Mononuclear cell (primary cell): ENCODE data around the gene OR56A5. TPM values are rescaled to one million over a fixed set of nuclear protein-coding genes. Genes with fewer than 3 reads are reported as not detected.
"Not testable (repeated sequence)": the region's sequence is repeated elsewhere in the genome, so short reads cannot be mapped to it uniquely, and the experiment has no call there.

Experiments used
- H3K27me3 ChIP-seq: 2 replicates; pipeline ENCODE4 v1.6.0; 2011; ENCODE audit warnings: low read length, control low read depth; ENCODE audit not compliant: insufficient read depth
- H3K4me1 ChIP-seq: 2 replicates; pipeline ENCODE4 v1.5.1; 2011; ENCODE audit warnings: mild to moderate bottlenecking, low read length, control low read depth; ENCODE audit not compliant: insufficient read depth
- H3K4me3 ChIP-seq: 2 replicates; pipeline ENCODE4 v1.5.1; 2011; ENCODE audit warnings: mild to moderate bottlenecking, low read length, moderate library complexity
- H3K9me3 ChIP-seq: 2 replicates; pipeline ENCODE4 v1.5.1; 2011; ENCODE audit warnings: low read depth, mild to moderate bottlenecking, control low read depth, low read length
- total RNA-seq: library from RNA; depleted of rRNA; stranded (reverse); fragments of >200 nt; gene quantifications from one replicate; pipeline ENCODE4 v1.2.3, GENCODE V29; 2012

Gene OR56A5
- total RNA-seq, 1 donor: not detected

DNA sequence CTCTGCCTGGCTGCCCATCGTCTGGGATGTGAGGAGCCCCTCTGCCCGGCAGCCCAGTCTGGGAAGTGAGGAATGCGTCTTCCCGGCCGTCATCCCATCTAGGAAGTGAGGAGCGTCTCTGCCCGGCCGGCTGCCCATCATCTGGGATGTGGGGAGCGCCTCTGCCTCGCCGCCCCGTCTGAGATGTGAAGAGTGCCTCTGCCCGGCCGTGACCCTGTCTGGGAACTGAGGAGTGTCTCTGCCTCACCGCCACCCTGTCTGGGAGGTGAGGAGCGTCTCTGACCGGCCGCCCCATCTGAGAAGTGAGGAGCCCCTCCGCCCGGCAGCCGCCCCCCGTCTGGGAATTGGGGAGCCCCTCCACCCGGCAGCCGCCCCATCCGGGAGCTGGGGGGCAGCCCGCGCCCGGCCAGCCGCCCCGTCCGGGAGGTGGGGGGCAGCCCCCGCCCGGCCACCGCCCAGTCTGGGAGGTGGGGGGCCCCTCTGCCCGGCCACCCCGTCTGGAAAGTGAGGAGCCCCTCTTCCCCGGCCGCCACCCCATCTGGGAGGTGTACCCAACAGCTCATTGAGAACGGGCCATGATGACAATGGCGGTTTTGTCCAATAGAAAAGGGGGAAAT, 7.5 kb downstream of the OR56A5 start:
- H3K9me3 ChIP-seq: peaks cover 13% of the 10 kb centered on the region
- not testable (repeated sequence) for H3K4me1 ChIP-seq, H3K4me3 ChIP-seq

GRCh38 chr11:5955586-5955985, 12.7 kb downstream of the OR56A5 start:
- H3K4me3 ChIP-seq: no peak overlapping the region
- no peaks in the 10 kb centered on the region for H3K4me1 ChIP-seq
- H3K9me3 ChIP-seq: no peaks in the 10 kb centered on the region
- no peaks in the 10 kb centered on the region for H3K27me3 ChIP-seq

More for the DNA sequence above, 7.5 kb downstream of the OR56A5 start:
- not testable (repeated sequence) for H3K27me3 ChIP-seq

DNA sequence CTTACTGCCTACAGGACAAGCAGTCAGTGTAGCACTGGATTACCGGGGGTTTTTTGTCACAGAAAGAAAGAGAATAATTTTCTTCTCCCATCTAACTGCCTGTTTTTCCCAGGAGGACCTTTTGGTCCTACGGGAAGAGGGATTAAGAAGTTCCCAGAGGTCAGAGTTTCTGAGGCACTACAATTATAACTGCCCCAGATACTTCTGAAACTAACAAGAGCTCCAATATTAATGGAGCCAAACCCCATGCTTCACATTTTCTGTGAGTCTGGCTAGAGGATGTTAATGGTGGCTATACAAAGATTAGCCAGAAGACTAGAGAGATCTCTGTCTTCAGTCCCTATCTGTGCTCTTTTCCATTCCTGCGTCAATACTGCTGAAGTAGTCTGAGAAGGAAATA, 26.3 kb downstream of the OR56A5 start, which contains the start of gene OR56A3:
TSS of gene OR56A3 (plus strand) at position 301 of the 400 bp plus-strand sequence. CDS start 5,096 bp downstream, outside the sequence.
- Histone ChIP-seq H3K4me3 (no peak within 1 kb of the TSS), H3K27me3 (peaks cover 4% of the 10 kb centered on the region), H3K9me3 (no peaks in the 10 kb centered on the region)

DNA sequence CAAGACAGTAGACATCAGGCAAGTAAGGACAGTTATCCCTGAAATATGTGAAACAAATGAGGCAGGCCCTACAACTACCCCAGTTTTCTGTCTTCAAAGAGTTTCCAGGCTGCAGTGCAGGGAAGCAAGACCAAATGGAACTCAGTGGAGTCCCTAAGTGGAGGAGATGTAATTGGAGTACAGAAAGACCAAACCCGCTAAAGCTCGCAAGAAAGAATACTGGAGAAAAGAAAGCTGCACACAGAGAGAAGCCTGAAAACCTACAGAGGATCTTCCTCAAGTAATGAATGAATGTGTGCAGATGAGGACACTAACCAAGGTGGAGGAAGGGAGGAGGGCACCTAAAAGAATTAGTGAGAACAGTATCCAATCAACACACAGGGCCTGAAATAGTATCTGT, 27.5 kb downstream of the OR56A5 start:
- Histone ChIP-seq H3K27me3 (peaks cover 4% of the 10 kb centered on the region), H3K4me3 (no peak overlapping the region), H3K4me1 (no peaks in the 10 kb centered on the region), H3K9me3 (no peaks in the 10 kb centered on the region)

More for the DNA sequence above, 26.3 kb downstream of the OR56A5 start, which contains the start of gene OR56A3:
- H3K4me1 ChIP-seq: no peaks in the 10 kb centered on the region

DNA sequence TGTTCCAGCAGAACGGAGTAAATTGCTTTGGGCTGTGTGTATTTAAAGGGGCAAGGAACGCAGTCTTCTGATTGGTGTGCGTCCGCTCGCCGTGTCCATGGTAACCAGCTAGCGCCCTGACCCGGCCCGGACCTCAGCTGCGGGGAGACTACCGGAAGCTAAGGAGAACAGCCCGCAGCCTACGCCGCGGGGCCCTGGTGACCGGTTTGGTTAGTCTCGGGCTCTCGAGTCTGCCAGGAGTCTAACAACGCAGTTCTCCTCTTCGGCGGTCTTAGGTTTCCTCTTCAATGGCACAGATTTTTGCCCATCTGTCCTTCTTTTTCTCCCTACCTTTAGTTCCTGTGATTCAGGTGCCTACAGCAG, 29.7 kb downstream of the OR56A5 start:
- H3K27me3 ChIP-seq: peaks cover 4% of the 10 kb centered on the region
- no peak overlapping the region for H3K4me3 ChIP-seq
- no peaks in the 10 kb centered on the region for H3K4me1 ChIP-seq
- H3K9me3 ChIP-seq: no peaks in the 10 kb centered on the region

DNA sequence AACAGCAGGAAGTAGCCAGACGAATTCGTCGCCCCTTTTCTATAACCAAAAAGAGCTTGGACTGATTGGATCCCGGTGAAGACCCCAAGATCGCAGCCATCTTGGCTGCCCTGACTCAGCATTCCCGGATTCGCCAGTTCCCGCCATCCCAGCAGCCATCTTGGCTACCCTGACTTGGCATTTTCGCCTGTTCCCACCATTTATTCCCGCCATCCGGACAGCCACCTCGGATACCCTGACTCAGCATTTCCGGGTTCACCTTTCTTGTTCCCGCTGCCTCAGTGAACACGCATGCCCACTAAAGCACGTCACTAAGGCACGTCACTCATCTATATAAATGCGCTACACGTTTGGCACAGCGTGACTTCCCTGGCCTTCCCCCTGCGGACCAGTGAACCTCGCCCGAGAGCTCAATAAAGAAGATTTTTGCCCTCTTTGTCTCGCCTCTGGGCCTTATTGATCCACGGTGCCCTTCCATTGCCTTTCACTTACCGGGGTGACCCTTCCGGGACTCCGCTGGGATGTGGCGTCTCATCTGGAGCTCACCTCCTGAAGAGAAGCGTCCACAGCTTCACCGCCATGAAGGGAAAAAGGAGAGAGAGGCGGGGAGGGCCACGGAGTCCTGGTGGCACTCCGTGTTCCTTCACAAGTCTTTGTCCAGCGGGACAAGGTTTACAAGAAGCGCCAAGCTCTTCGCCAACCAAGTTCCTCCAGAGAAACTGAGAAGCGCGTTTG, 30.3 kb downstream of the OR56A5 start:
- Histone ChIP-seq H3K4me1 (no peaks in the 10 kb centered on the region), H3K4me3 (no peak overlapping the region), H3K27me3 (peaks cover 4% of the 10 kb centered on the region), H3K9me3 (no peaks in the 10 kb centered on the region)

- Histone ChIP-seq H3K4me3 (no peak overlapping the region), H3K4me1 (no peaks in the 10 kb centered on the region), H3K27me3 (no peaks in the 10 kb centered on the region), H3K9me3 (no peaks in the 10 kb centered on the region)
Measured at GRCh38 chr11:5933116-5933515, 35.2 kb downstream of the OR56A5 start.

- no peaks in the 10 kb centered on the region for H3K27me3 ChIP-seq
- no peaks in the 10 kb centered on the region for H3K9me3 ChIP-seq
- H3K4me1 ChIP-seq: no peaks in the 10 kb centered on the region
Measured at GRCh38 chr11:5932671-5933070, 35.6 kb downstream of the OR56A5 start.

DNA sequence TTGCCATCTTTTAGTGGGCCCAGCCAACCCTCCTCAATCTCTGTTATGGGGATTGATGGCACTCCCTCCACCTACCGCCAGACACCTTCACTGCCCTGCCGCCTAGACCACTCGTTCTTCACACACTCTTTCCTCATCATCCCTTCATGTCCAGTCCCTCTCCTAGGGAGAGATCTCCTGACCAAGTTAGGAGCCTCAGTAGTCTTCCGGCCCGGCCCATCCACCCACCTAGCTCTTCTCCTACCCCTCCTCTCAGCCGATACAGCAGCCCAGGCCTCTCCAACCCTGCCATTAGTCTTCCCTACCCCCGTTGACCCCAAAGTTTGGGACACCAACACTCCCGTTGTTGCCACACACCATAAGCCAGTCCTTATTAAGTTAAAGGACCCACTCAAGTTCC, 37.2 kb downstream of the OR56A5 start:
- no peaks in the 10 kb centered on the region for H3K4me1 ChIP-seq
- H3K27me3 ChIP-seq: no peaks in the 10 kb centered on the region
- no peak overlapping the region for H3K4me3 ChIP-seq
- H3K9me3 ChIP-seq: no peaks in the 10 kb centered on the region

More at GRCh38 chr11:5932671-5933070, 35.6 kb downstream of the OR56A5 start:
- H3K4me3 ChIP-seq: no peak overlapping the region

DNA sequence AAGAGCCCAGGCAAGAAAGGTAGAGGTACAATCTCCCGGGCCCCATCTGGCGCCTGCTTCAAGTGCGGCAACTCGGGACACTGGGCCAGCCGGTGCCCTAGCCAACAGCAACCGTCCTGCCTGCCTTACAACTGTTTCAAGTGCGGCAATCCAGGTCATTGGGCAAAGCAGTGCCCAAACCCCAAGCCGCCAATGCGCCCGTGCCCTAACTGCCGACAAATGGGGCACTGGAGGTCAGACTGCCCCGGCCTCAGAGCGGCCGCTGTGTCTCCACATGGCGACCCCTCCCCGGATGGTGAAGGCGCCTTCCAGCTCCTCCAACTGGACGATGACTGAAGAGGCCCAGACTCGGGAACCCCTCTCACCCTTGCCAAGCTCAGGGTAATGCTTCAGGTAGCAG, 37.7 kb downstream of the OR56A5 start:
- Histone ChIP-seq H3K27me3 (no peaks in the 10 kb centered on the region), H3K9me3 (no peaks in the 10 kb centered on the region), H3K4me1 (no peaks in the 10 kb centered on the region), H3K4me3 (no peak overlapping the region)

GRCh38 chr11:5929571-5930368, 38.5 kb downstream of the OR56A5 start:
- H3K4me3 ChIP-seq: no peak overlapping the region
- no peaks in the 10 kb centered on the region for H3K4me1 ChIP-seq
- H3K9me3 ChIP-seq: no peaks in the 10 kb centered on the region
- H3K27me3 ChIP-seq: no peaks in the 10 kb centered on the region

- Histone ChIP-seq H3K4me3 (no peak overlapping the region), H3K27me3 (no peaks in the 10 kb centered on the region), H3K4me1 (no peaks in the 10 kb centered on the region), H3K9me3 (no peaks in the 10 kb centered on the region)
Measured at GRCh38 chr11:5928811-5929210, 39.5 kb downstream of the OR56A5 start.

- no peak overlapping the region for H3K4me3 ChIP-seq
- H3K27me3 ChIP-seq: no peaks in the 10 kb centered on the region
- H3K4me1 ChIP-seq: no peaks in the 10 kb centered on the region
- H3K9me3 ChIP-seq: no peaks in the 10 kb centered on the region
Measured at GRCh38 chr11:5928271-5928670, 40.0 kb downstream of the OR56A5 start.

GRCh38 chr11:5923794-5924193, 44.5 kb downstream of the OR56A5 start:
- Histone ChIP-seq H3K4me3 (no peak overlapping the region), H3K4me1 (no peaks in the 10 kb centered on the region), H3K9me3 (no peaks in the 10 kb centered on the region), H3K27me3 (no peaks in the 10 kb centered on the region)

DNA sequence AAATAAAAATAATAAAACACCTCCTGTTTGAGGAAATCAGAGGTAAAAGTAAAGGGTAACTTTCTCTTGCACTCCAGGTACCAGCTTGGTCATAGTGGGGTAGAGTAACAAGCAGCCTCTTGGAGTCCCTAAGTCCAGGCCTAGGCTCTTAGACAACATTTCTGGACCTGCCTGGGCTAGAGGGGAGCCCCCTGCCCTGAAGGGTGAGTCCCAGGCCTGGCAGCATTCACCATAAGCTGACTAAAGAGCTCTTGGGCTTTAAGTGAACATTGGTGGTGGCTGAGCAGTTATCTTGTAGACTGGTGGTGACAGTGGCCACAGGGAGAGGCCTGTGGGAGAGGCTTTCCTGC, 44.9 kb downstream of the OR56A5 start:
- H3K4me3 ChIP-seq: no peak overlapping the region
- H3K27me3 ChIP-seq: no peaks in the 10 kb centered on the region
- no peaks in the 10 kb centered on the region for H3K4me1 ChIP-seq

More for the DNA sequence above, 44.9 kb downstream of the OR56A5 start:
- H3K9me3 ChIP-seq: no peaks in the 10 kb centered on the region
